Mucosa of descending colon (tissue), 3 donors: Measurements from ENCODE around the gene PPP1R17. TPM values are rescaled to one million over a fixed set of nuclear protein-coding genes. Genes with fewer than 3 reads are reported as not detected.

Experiments
- ATAC-seq: fragments of 200-7000 bp; cut with Tn5 transposase; one replicate; pipeline ENCODE4 v1.9.1; 2020; ENCODE audit warnings: mild to moderate bottlenecking, moderate library complexity
- DNase-seq, 3 donors: peaks; one replicate each; pipeline ENCODE4 v3.0.0-alpha.2; 2020
- H3K36me3 ChIP-seq: fragments of 200-600 bp; one replicate; pipeline ENCODE4 v1.8.0; 2021; ENCODE audit warnings: low read depth, mild to moderate bottlenecking
- H3K4me1 ChIP-seq: fragments of 200-600 bp; one replicate; pipeline ENCODE4 v1.8.0; 2021; ENCODE audit warnings: low read depth, mild to moderate bottlenecking
- H3K4me3 ChIP-seq: fragments of 200-600 bp; one replicate; pipeline ENCODE4 v1.8.0; 2021; ENCODE audit warnings: mild to moderate bottlenecking
- H3K9me3 ChIP-seq: fragments of 200-600 bp; one replicate; pipeline ENCODE4 v1.8.0; 2021; ENCODE audit warnings: mild to moderate bottlenecking
- CTCF ChIP-seq: fragments of 200-600 bp; IDR thresholded peaks from one replicate; pipeline ENCODE4 v1.8.0; 2022; ENCODE audit warnings: antibody characterized with exemption, mild to moderate bottlenecking
- intact Hi-C, 2 donors: fragments of 100-400 bp; cut with DNase I in 1 of 2; cut with micrococcal nuclease in 1 of 2; formaldehyde crosslinking; loops; one replicate each; pipeline versions ENCODE4 v1.11.0 to v1.11.1; 2022; cut with DNase I, micrococcal nuclease
- long read RNA-seq, 2 donors: library from polyadenylated mRNA; unstranded; transcript quantifications; one replicate each; pipeline ENCODE4 v2.0.0, GENCODE V29; 2019 to 2021
- total RNA-seq, 3 donors: library from RNA; stranded (reverse); fragmentation: NEBNext Ultra II Directional in 2 of 3; extraction: Animal tissue kit (Norgen Biotek cat#: 25700) in 2 of 3; gene quantifications; one replicate each; pipeline versions ENCODE4 v1.2.1 to v1.2.4, GENCODE V29; 2021 to 2023
- donor health status: DM: no; HTN: no; CAD: no; lungs with moderate emphysema.
- donor health status: DM: no; HTN: no; CAD: no.
- donor health status: DM: no; HTN: yes; CAD: no.

PPP1R17 gene
- total RNA-seq = not detected
- long read RNA-seq, donor 1 = 0 reads
- long read RNA-seq, donor 2 = 0 reads

- ATAC-seq (no peak), DNase-seq (no peak)
- intact Hi-C loops = no loop called here
- no peaks in the 10 kb centered on the region for H3K9me3 ChIP-seq
- no peaks in the 10 kb centered on the region for H3K4me1 ChIP-seq
- no peak for TF ChIP-seq CTCF
- H3K4me3 ChIP-seq = no peak within 1 kb of the TSS
- no peaks in the 10 kb centered on the region for H3K36me3 ChIP-seq
These were observed at the start of gene PPP1R17 for GRCh38 chr7:31687024-31687748. Gene PPP1R17, plus strand, starts transcription at chr7:31687215. Its CDS starts 5,227 bp downstream, at chr7:31692442.

GRCh38 chr7:31640381-31640780 is 46.6 kb upstream of the PPP1R17 start:
- DNase-seq (no peak), ATAC-seq (no peak)
- Histone ChIP-seq H3K9me3 (no peaks in the 10 kb centered on the region), H3K4me1 (no peaks in the 10 kb centered on the region), H3K36me3 (no peaks in the 10 kb centered on the region), H3K4me3 (no peak overlapping the region)
- TF ChIP-seq CTCF = no peak
- intact Hi-C loops = no loop called here

GRCh38 chr7:31642681-31643115 is 44.3 kb upstream of the PPP1R17 start:
- intact Hi-C loops = no loop called here
- DNase-seq = no peak

GRCh38 chr7:31646942-31647341 is 40.1 kb upstream of the PPP1R17 start:
- no peak for TF ChIP-seq CTCF
- ATAC-seq (no peak), DNase-seq (no peak)
- Histone ChIP-seq H3K4me1 (no peaks in the 10 kb centered on the region), H3K36me3 (no peaks in the 10 kb centered on the region), H3K9me3 (no peaks in the 10 kb centered on the region), H3K4me3 (no peak overlapping the region)
- intact Hi-C loops = no loop called here

More at GRCh38 chr7:31642681-31643115, 44.3 kb upstream of the PPP1R17 start:
- Histone ChIP-seq H3K4me1 (no peaks in the 10 kb centered on the region), H3K9me3 (no peaks in the 10 kb centered on the region), H3K36me3 (no peaks in the 10 kb centered on the region), H3K4me3 (no peak overlapping the region)
- ATAC-seq = no peak
- no peak for TF ChIP-seq CTCF

GRCh38 chr7:31647511-31647910 is 39.5 kb upstream of the PPP1R17 start:
- intact Hi-C loops = no loop called here

More at GRCh38 chr7:31647511-31647910, 39.5 kb upstream of the PPP1R17 start:
- no peak overlapping the region for H3K4me3 ChIP-seq
- DNase-seq (no peak), ATAC-seq (no peak)
- no peaks in the 10 kb centered on the region for H3K4me1 ChIP-seq
- H3K9me3 ChIP-seq = no peaks in the 10 kb centered on the region
- no peak for TF ChIP-seq CTCF
- H3K36me3 ChIP-seq = no peaks in the 10 kb centered on the region
